Colonic mucosa (tissue), 4 donors: ENCODE data around the gene SH2D3C. TPM values are rescaled to one million over a fixed set of nuclear protein-coding genes. Genes with fewer than 3 reads are reported as not detected.

Experiments used
- DNase-seq: peaks from one replicate; pipeline ENCODE4 v3.0.0-alpha.2; 2020
- H3K27ac ChIP-seq: fragments of 200-600 bp; one replicate; pipeline ENCODE4 v1.8.0; 2021
- H3K27me3 ChIP-seq: fragments of 200-600 bp; one replicate; pipeline ENCODE4 v1.8.0; 2021
- H3K36me3 ChIP-seq: fragments of 200-600 bp; one replicate; pipeline ENCODE4 v1.8.0; 2021
- H3K4me1 ChIP-seq: fragments of 200-600 bp; one replicate; pipeline ENCODE4 v1.8.0; 2021; ENCODE audit warnings: mild to moderate bottlenecking
- H3K4me3 ChIP-seq: fragments of 200-600 bp; one replicate; pipeline ENCODE4 v1.8.0; 2021
- H3K9ac ChIP-seq, 2 donors: one replicate each; pipeline ENCODE4 v1.7.0; 2013; ENCODE audit warnings: control low read depth in 2 of 2, low read depth in 2 of 2, low read length in 2 of 2
- H3K9me3 ChIP-seq: fragments of 200-600 bp; one replicate; pipeline ENCODE4 v1.8.0; 2021
- CTCF ChIP-seq: fragments of 200-600 bp; IDR thresholded peaks from one replicate; pipeline ENCODE4 v1.8.0; 2022; ENCODE audit warnings: antibody characterized with exemption, mild to moderate bottlenecking
- intact Hi-C: fragments of 100-400 bp; cut with DNase I; formaldehyde crosslinking; loops from one replicate; pipeline ENCODE4 v1.14.1; 2022
- total RNA-seq, 2 donors: library from RNA; stranded (reverse); fragmentation: NEBNext Ultra II Directional in 1 of 2; extraction: Animal tissue kit (Norgen Biotek cat#: 25700) in 1 of 2; gene quantifications; one replicate each; pipeline ENCODE4 v1.2.1, GENCODE V29; 2021
- donor health status: healthy.
- donor health status: DM: no; HTN: no; CAD: no.
- donor health status: DM: no; HTN: no; CAD: no.

Gene SH2D3C
- total RNA-seq, 2 donors from 2014 or later = 3.5 TPM

DNA sequence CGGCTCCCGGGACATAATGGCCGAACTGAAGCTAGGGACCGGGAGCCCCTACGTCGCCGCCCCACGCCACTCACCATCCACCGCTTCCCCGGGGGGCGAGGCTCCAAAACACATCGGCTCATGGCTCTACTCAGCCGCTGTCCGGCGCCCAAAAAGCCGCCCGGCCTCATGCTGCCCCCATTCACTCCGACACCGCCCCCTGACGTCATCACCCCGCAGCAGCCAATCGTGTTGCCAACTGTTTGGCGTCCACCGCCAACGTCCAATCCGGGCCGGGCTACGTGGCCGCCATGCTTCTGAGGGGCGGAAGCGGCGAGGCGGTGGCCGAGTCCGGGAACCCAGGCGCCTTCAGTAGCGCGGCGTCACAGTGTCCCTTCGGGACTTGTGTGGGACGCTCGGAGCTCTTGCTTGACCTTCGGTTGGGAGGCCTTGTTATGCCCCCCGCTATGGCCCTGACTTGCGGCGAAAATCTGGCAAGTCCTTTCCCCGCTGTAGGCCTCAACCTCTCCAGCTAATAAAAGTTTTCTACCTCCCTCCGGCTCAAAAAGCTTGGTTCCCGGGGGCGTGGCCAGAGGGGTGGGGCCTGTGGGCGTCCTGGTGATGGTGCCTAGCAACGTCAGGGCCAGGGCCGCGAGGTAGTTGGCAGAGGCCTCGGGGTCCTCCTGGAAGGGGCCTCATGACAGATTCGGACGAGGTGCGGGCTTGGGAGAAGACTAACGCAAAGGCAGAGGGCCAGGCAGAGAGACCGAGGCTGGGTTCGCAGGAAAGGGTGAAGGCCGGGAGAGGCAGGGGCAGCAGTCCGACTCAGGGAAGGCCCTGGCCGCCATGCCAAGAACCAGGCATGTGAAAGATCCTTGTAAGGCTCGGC is 62.8 kb downstream of the SH2D3C start, which contains the start of the genes PTRH1 and TTC16:
Gene PTRH1 (minus strand): TSS at position 194 of the 868 bp plus-strand sequence. CDS start 24 bp downstream, at position 170.
Gene TTC16 (plus strand): TSS at position 610 of the 868 bp plus-strand sequence. CDS start 67 bp downstream, at position 677.
- intact Hi-C loops = no loop called here
- H3K36me3 ChIP-seq = no peaks in the 10 kb centered on the region
- DNase-seq = peak; percentile 98

GRCh38 chr9:127714951-127715469 is 63.5 kb downstream of the SH2D3C start:
- Histone ChIP-seq H3K9me3 (no peaks in the 10 kb centered on the region), H3K27me3 (no peaks in the 10 kb centered on the region), H3K4me1 (peaks cover 10% of the 10 kb centered on the region), H3K9ac (peak overlapping the region; percentile 67 to 90), H3K36me3 (no peaks in the 10 kb centered on the region), H3K4me3 (peak overlapping the region; percentile 97), H3K27ac (peak overlapping the region; percentile 86)
- TF ChIP-seq CTCF = no peak
- intact Hi-C loops = no loop called here
- peak; percentile 53 for DNase-seq

More for the DNA sequence above, 62.8 kb downstream of the SH2D3C start, which contains the start of the genes PTRH1 and TTC16:
- peak within 1 kb of the TSS; percentile 67 to 90 for H3K9ac ChIP-seq
- H3K4me1 ChIP-seq = peaks cover 10% of the 10 kb centered on the region
- peak within 1 kb of the TSS; percentile 97 for H3K4me3 ChIP-seq
- peak within 1 kb of the TSS; percentile 86 for H3K27ac ChIP-seq
- no peaks in the 10 kb centered on the region for H3K27me3 ChIP-seq
- no peak for TF ChIP-seq CTCF
- H3K9me3 ChIP-seq = no peaks in the 10 kb centered on the region

GRCh38 chr9:127714020-127714750 is 64.3 kb downstream of the SH2D3C start:
- no peak overlapping the region for H3K27ac ChIP-seq

GRCh38 chr9:127712867-127713266 is 65.6 kb downstream of the SH2D3C start:
- no peak overlapping the region for H3K27ac ChIP-seq
- no peaks in the 10 kb centered on the region for H3K36me3 ChIP-seq
- H3K4me3 ChIP-seq = no peak overlapping the region
- H3K27me3 ChIP-seq = no peaks in the 10 kb centered on the region
- no peak for DNase-seq
- peaks cover 10% of the 10 kb centered on the region for H3K4me1 ChIP-seq
- no peak for TF ChIP-seq CTCF
- H3K9me3 ChIP-seq = no peaks in the 10 kb centered on the region
- no peak overlapping the region for H3K9ac ChIP-seq
- intact Hi-C loops = no loop called here

More at GRCh38 chr9:127714020-127714750, 64.3 kb downstream of the SH2D3C start:
- Histone ChIP-seq H3K4me1 (peaks cover 10% of the 10 kb centered on the region), H3K36me3 (no peaks in the 10 kb centered on the region), H3K9ac (no peak overlapping the region), H3K27me3 (no peaks in the 10 kb centered on the region), H3K4me3 (peak overlapping the region; percentile 97), H3K9me3 (no peaks in the 10 kb centered on the region)
- TF ChIP-seq CTCF = no peak
- intact Hi-C loops = no loop called here
- DNase-seq = no peak

- intact Hi-C loops = no loop called here
- Histone ChIP-seq H3K4me1 (peaks cover 10% of the 10 kb centered on the region), H3K4me3 (no peak overlapping the region), H3K27ac (no peak overlapping the region), H3K27me3 (no peaks in the 10 kb centered on the region), H3K9ac (no peak overlapping the region), H3K9me3 (no peaks in the 10 kb centered on the region), H3K36me3 (no peaks in the 10 kb centered on the region)
- no peak for DNase-seq
- TF ChIP-seq CTCF = no peak
Observed at GRCh38 chr9:127712371-127712770, 66.1 kb downstream of the SH2D3C start.
